ENCODE results near the gene SYNGAP1.

The SYNGAP1 gene

DNA sequence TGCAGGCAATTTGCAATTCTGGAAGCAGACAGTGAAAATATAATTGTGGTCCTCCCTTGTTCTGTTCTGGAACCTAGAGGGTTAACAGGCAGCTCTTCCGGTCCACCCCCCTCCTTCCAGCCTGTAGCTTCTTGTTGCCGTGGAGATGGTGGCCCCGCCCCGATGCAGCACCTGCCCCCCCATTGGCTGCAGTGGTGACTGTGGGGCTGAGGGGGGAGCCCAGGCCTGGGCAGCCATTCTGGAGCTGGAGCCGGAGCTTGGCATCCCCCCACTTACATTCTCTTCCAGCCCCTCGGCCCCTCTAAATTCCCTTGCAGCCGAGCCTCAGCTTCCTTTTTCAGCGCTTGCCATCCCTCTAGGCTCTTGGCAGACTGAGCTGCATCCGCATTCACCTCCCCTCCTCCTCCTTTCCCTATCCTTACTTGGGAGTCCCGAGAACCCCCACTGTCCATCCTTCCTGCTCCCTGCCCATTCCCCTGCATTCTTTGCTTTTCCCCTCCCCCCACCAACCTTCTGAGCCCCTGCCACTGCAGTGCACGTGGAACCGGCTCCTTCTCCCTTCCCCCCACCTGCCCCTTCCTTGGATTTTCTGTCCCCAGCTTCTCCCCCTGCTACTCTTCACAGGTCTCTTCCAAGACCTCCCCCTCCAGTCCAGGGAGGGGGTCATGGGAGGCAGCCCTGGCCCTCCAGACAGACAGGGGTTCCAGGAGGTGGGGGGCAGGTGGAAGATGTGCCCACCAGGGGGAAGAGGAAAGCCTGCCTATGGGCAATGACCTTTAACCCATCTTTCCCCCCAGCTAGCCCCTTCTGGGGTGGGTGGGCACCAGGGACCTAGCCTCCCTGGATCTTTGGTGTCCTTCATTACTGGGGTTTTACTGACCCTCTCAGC lies 11.4 kb downstream of the SYNGAP1 start:
- TF ChIP-seq, protein P1, sequence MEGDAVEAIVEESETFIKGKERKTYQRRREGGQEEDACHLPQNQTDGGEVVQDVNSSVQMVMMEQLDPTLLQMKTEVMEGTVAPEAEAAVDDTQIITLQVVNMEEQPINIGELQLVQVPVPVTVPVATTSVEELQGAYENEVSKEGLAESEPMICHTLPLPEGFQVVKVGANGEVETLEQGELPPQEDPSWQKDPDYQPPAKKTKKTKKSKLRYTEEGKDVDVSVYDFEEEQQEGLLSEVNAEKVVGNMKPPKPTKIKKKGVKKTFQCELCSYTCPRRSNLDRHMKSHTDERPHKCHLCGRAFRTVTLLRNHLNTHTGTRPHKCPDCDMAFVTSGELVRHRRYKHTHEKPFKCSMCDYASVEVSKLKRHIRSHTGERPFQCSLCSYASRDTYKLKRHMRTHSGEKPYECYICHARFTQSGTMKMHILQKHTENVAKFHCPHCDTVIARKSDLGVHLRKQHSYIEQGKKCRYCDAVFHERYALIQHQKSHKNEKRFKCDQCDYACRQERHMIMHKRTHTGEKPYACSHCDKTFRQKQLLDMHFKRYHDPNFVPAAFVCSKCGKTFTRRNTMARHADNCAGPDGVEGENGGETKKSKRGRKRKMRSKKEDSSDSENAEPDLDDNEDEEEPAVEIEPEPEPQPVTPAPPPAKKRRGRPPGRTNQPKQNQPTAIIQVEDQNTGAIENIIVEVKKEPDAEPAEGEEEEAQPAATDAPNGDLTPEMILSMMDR (conservative IDR thresholded peaks at IDR 0.05): no peak
- no peak overlapping the region for H3K27ac ChIP-seq

DNA sequence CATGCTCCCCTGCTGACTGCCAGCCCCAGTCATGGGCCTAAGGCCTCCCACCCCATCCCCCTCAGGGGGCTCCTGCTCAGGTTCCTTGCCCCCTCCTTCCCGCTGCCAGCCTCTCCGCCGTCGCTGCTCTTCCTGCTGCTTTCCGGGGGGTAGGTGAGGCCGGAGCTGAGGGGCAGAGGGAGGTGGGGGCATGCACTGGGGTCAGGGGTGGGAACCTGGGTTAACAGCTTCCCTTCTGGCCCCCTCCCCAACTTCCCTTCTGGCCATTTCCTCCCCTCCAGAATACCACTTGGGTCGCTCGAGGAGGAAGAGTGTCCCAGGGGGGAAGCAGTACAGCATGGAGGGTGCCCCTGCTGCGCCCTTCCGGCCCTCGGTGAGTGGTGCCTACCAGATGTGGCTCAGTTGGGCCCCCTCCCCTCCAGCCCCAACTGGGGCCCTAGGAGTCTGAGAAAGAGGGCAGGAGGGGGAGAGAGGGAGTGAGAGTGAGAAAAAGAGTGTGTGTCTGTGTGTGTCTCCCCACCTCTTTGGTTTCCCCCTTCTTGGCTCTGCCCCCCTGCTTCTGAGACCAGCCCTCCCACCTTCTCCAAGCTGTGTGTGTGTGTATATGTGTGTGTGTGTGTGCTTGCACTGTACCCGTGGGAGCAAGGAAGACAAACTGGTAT lies 12.1 kb downstream of the SYNGAP1 start:
- TF ChIP-seq, protein P1 (conservative IDR thresholded peaks at IDR 0.05): no peak
- H3K27ac ChIP-seq: no peak overlapping the region

DNA sequence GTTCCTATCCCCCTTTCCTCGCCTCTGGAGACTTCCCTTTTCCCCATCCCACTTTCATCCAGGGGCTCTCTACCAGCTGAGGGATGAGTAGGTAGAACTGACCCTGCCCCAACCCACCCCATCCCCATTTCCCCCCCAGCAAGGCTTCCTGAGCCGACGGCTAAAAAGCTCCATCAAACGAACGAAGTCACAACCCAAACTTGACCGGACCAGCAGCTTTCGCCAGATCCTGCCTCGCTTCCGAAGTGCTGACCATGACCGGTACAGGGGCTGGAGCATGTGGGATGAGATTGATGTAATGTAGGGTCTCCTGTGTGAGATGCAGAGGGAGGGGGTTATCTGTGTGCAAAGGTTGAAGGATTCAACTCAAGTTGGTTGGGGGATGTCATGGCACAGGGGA lies 12.7 kb downstream of the SYNGAP1 start:
- TF ChIP-seq, protein P1 (conservative IDR thresholded peaks at IDR 0.05): no peak
- no peak overlapping the region for H3K27ac ChIP-seq

DNA sequence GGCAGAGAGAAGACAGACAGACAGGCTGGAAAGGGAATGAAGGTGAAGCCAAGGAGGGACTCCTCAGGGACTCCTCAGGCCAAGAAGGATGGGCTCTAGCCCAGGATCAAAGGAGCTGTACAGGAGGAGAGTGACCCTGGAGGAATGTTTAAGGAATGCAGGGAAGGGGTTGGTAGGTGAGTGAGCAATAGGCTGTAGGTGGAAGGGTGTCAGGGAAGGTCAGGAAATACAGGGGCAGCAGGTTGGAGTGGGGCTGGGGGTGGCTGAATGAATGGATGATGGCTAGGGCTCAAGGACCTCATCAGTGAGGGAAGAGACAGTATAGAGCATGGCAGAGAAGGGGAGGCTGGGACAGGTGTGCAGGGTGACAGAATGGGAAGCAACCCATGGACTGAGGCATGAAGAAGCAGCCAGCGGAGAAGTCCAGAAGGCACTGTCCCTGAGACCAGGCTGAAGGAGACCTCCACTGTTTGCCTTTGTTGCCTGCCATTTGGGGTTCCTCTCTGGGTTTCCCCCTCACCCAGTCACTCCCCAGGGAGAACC lies 13.2 kb downstream of the SYNGAP1 start:
- H3K27ac ChIP-seq: no peak overlapping the region
- TF ChIP-seq, protein P1 (conservative IDR thresholded peaks at IDR 0.05): no peak

DNA sequence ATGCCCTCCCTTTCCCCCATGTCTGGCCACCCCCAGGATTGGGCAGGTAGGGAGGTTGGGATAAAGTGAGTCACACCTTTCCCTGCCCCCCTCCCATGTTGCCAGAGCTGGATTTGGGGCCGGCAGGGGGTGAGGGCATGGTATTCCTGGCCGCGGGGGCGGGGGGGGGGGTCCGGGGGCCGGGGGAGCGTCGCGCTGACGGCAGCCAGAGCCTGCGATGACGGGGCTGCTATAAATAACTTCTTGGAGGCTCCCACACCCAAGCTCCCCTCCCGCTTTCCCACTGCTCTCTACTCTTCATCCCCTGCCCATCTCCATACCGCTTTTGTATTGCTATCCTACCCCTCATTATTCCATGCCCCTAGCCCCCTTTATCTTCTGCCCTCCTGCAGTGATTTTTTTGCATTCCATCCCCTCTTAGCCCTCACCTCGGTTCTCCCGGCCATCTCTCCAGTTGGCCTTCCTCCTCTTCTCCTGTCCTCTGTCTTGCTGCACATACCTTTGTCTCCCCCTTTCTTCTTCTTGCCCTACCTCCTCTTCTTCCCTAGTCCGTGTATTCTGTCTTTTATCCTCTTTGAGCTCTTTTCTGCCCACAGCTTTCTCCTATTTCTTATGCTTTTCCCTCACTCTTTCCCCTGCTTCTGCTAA lies 13.8 kb downstream of the SYNGAP1 start:
- TF ChIP-seq, protein P1 (conservative IDR thresholded peaks at IDR 0.05): no peak
- H3K27ac ChIP-seq: no peak overlapping the region

DNA sequence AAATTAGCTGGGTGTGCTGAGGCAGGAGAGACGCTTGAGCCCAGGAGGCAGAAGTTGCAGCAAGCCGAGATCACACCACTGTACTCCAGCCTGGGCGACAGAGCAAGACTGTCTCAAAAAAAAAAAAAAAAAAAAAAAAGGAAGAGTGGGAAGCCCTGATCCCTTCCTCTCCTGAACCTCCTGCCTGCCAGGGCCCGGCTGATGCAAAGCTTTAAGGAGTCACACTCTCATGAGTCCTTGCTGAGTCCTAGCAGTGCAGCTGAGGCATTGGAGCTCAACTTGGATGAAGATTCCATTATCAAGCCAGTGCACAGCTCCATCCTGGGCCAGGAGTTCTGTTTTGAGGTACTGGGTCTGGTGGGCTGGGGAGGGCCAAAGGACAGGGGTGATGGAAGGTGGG lies 15.1 kb downstream of the SYNGAP1 start:
- TF ChIP-seq, protein P1 (conservative IDR thresholded peaks at IDR 0.05): no peak
- no peak overlapping the region for H3K27ac ChIP-seq

DNA sequence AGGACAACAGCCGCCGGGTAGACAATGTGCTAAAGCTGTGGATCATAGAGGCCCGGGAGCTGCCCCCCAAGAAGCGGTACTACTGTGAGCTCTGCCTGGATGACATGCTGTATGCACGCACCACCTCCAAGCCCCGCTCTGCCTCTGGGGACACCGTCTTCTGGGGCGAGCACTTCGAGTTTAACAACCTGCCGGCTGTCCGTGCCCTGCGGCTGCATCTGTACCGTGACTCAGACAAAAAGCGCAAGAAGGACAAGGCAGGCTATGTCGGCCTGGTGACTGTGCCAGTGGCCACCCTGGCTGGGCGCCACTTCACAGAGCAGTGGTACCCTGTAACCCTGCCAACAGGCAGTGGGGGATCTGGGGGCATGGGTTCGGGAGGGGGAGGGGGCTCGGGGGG lies 17.8 kb downstream of the SYNGAP1 start:
- H3K27ac ChIP-seq: no peak overlapping the region
- TF ChIP-seq, protein P1 (conservative IDR thresholded peaks at IDR 0.05): no peak

Data from VCaP (cell line).